H9 (cell line): Measurements from ENCODE around the gene VSTM4. TPM values are rescaled to one million over a fixed set of nuclear protein-coding genes. Genes with fewer than 3 reads are reported as not detected.

Experiments
- DNase-seq: peaks from one replicate; pipeline ENCODE4 v3.0.0-alpha.2; 2017
- H2AFZ ChIP-seq: one replicate; pipeline ENCODE4 v1.6.1; 2013; ENCODE audit warnings: mild to moderate bottlenecking, low read length, control low read depth, moderate library complexity
- H2AK5ac ChIP-seq: 2 replicates; pipeline ENCODE4 v1.6.1; 2013; ENCODE audit warnings: low read length, control low read depth, mixed read lengths; ENCODE audit not compliant: insufficient read length
- H2BK120ac ChIP-seq: one replicate; pipeline ENCODE4 v1.6.1; 2013; ENCODE audit warnings: low read depth, mild to moderate bottlenecking, low read length, control low read depth, inconsistent platforms; ENCODE audit not compliant: poor library complexity, severe bottlenecking
- H2BK12ac ChIP-seq: 2 replicates; pipeline ENCODE4 v1.6.1; 2013; ENCODE audit warnings: low read length, control low read depth, mixed read lengths, low read depth; ENCODE audit not compliant: insufficient read length
- H2BK15ac ChIP-seq: 2 replicates; pipeline ENCODE4 v1.6.1; 2013; ENCODE audit warnings: low read depth, low read length, control low read depth
- H2BK20ac ChIP-seq: one replicate; pipeline ENCODE4 v1.6.1; 2013; ENCODE audit warnings: low read depth, mild to moderate bottlenecking, low read length, control low read depth, inconsistent platforms; ENCODE audit not compliant: poor library complexity, severe bottlenecking
- H2BK5ac ChIP-seq: 2 replicates; pipeline ENCODE4 v1.6.1; 2013; ENCODE audit warnings: low read length, control low read depth, mixed read lengths; ENCODE audit not compliant: insufficient read length
- H3K14ac ChIP-seq: 2 replicates; pipeline ENCODE4 v1.6.1; 2013; ENCODE audit warnings: low read length, control low read depth; ENCODE audit not compliant: insufficient read depth
- H3K18ac ChIP-seq: 2 replicates; pipeline ENCODE4 v1.6.1; 2013; ENCODE audit warnings: low read depth, mild to moderate bottlenecking, mixed read lengths, low read length, control low read depth; ENCODE audit not compliant: insufficient read length
- H3K23ac ChIP-seq: 2 replicates; pipeline ENCODE4 v1.6.1; 2013; ENCODE audit warnings: low read length, control low read depth, mixed read lengths, low read depth; ENCODE audit not compliant: insufficient read length
- H3K23me2 ChIP-seq: 2 replicates; pipeline ENCODE4 v1.6.1; 2013; ENCODE audit warnings: low read depth, mild to moderate bottlenecking, mixed read lengths, low read length, control low read depth; ENCODE audit not compliant: insufficient read length, poor library complexity, severe bottlenecking
- H3K27ac ChIP-seq: 2 replicates; pipeline ENCODE4 v1.5.1; 2013; ENCODE audit warnings: low read length, control low read depth, mixed read lengths, low read depth; ENCODE audit not compliant: insufficient read length
- H3K27me3 ChIP-seq: 2 replicates; pipeline ENCODE4 v1.6.1; 2013; ENCODE audit warnings: low read length, control low read depth, inconsistent platforms; ENCODE audit not compliant: insufficient read depth
- H3K4ac ChIP-seq: 2 replicates; pipeline ENCODE4 v1.6.1; 2013; ENCODE audit warnings: low read depth, mild to moderate bottlenecking, control low read depth, inconsistent platforms, low read length, moderate library complexity
- H3K4me1 ChIP-seq: 2 replicates; pipeline ENCODE4 v1.6.1; 2013; ENCODE audit warnings: low read length, control low read depth, inconsistent platforms; ENCODE audit not compliant: insufficient read depth
- H3K4me2 ChIP-seq: 2 replicates; pipeline ENCODE4 v1.6.1; 2013; ENCODE audit warnings: low read length, control low read depth, mixed read lengths; ENCODE audit not compliant: insufficient read length, insufficient read depth
- H3K56ac ChIP-seq: 2 replicates; pipeline ENCODE4 v1.6.1; 2013; ENCODE audit warnings: low read depth, mild to moderate bottlenecking, mixed read lengths, low read length, control low read depth; ENCODE audit not compliant: insufficient read length
- H3K79me1 ChIP-seq: 2 replicates; pipeline ENCODE4 v1.6.1; 2013; ENCODE audit warnings: low read depth, mild to moderate bottlenecking, moderate library complexity, low read length, control low read depth, inconsistent platforms; ENCODE audit not compliant: insufficient read depth, poor library complexity, severe bottlenecking
- H3K79me2 ChIP-seq: 2 replicates; pipeline ENCODE4 v1.6.1; 2013; ENCODE audit warnings: low read length, control low read depth, inconsistent platforms; ENCODE audit not compliant: insufficient read depth
- H3K9ac ChIP-seq: 2 replicates; pipeline ENCODE4 v1.6.1; 2013; ENCODE audit warnings: low read length, control low read depth, mixed read lengths; ENCODE audit not compliant: insufficient read length; ENCODE audit errors: extremely low read depth
- H3K9me3 ChIP-seq: one replicate; pipeline ENCODE4 v1.6.1; 2013; ENCODE audit warnings: low read depth, low read length, inconsistent platforms; ENCODE audit not compliant: control insufficient read depth
- H3T11ph ChIP-seq: one replicate; pipeline ENCODE4 v1.6.1; 2013; ENCODE audit warnings: mild to moderate bottlenecking, low read length, control low read depth, inconsistent platforms
- H4K20me1 ChIP-seq: one replicate; pipeline ENCODE4 v1.6.1; 2013; ENCODE audit not compliant: control insufficient read depth, insufficient read length, insufficient read depth
- H4K5ac ChIP-seq: 2 replicates; pipeline ENCODE4 v1.6.1; 2013; ENCODE audit warnings: low read depth, mild to moderate bottlenecking, mixed read lengths, low read length, control low read depth; ENCODE audit not compliant: insufficient read length
- H4K8ac ChIP-seq: replicated peaks from 2 replicates; pipeline ENCODE4 v1.6.1; 2013; ENCODE audit warnings: low read length, control low read depth, mixed read lengths, low read depth; ENCODE audit not compliant: insufficient read length
- H4K91ac ChIP-seq: 2 replicates; pipeline ENCODE4 v1.6.1; 2013; ENCODE audit warnings: low read depth, mild to moderate bottlenecking, moderate library complexity, mixed read lengths, low read length, control low read depth; ENCODE audit not compliant: insufficient read length
- H3K27ac Mint-ChIP-seq, 3 experiments: 2 replicates in 2 of 3; 3 replicates in 1 of 3; pipeline ENCODE4 v1.8.0; 2020 to 2021; ENCODE audit warnings: mixed read lengths in 3 of 3, mild to moderate bottlenecking in 1 of 3, moderate library complexity in 1 of 3
- H3K27me3 Mint-ChIP-seq: 2 replicates; pipeline ENCODE4 v1.8.0; 2021; ENCODE audit warnings: low read depth, mild to moderate bottlenecking, moderate library complexity, mixed read lengths
- H3K36me3 Mint-ChIP-seq, 3 experiments: 2 replicates in 2 of 3; 3 replicates in 1 of 3; pipeline ENCODE4 v1.8.0; 2020 to 2021; ENCODE audit warnings: low read depth in 3 of 3, mixed read lengths in 3 of 3; ENCODE audit not compliant: insufficient read depth in 1 of 3
- H3K4me1 Mint-ChIP-seq, 2 experiments: 2 replicates each; pipeline ENCODE4 v1.8.0; 2020; ENCODE audit warnings: mixed read lengths in 2 of 2
- H3K4me3 Mint-ChIP-seq, 2 experiments: 2 replicates in 1 of 2; 3 replicates in 1 of 2; pipeline ENCODE4 v1.8.0; 2020 to 2021; ENCODE audit warnings: mild to moderate bottlenecking in 2 of 2, mixed read lengths in 2 of 2, moderate library complexity in 1 of 2
- H3K9me3 Mint-ChIP-seq, 2 experiments: 2 replicates in 1 of 2; 3 replicates in 1 of 2; pipeline ENCODE4 v1.8.0; 2020; ENCODE audit warnings: mild to moderate bottlenecking in 2 of 2, mixed read lengths in 2 of 2, moderate library complexity in 1 of 2
- CTCF ChIP-seq: fragments of 200-600 bp; sonication (generic); conservative IDR thresholded peaks from 3 replicates; pipeline ENCODE4 v1.8.0; 2021; ENCODE audit warnings: antibody characterized with exemption, mild to moderate bottlenecking
- WGBS: extraction: QIAGEN DNeasy Blood & Tissue Kit; methylation state at CpG from one replicate; pipeline ENCODE4 v1.1.7; 2013; ENCODE audit warnings: missing lambda C conversion rate, low lambda C conversion rate, mixed read lengths; ENCODE audit not compliant: insufficient read length; ENCODE audit errors: extremely low coverage; 5-methylcytosine and 5-hydroxymethylcytosine counted together
- total RNA-seq: library from RNA; stranded (reverse); gene quantifications from 2 replicates; pipeline ENCODE4 v1.2.1, GENCODE V29; 2021

VSTM4 gene
- total RNA-seq, 1 experiment from 2014 or later: 0.44 TPM

DNA sequence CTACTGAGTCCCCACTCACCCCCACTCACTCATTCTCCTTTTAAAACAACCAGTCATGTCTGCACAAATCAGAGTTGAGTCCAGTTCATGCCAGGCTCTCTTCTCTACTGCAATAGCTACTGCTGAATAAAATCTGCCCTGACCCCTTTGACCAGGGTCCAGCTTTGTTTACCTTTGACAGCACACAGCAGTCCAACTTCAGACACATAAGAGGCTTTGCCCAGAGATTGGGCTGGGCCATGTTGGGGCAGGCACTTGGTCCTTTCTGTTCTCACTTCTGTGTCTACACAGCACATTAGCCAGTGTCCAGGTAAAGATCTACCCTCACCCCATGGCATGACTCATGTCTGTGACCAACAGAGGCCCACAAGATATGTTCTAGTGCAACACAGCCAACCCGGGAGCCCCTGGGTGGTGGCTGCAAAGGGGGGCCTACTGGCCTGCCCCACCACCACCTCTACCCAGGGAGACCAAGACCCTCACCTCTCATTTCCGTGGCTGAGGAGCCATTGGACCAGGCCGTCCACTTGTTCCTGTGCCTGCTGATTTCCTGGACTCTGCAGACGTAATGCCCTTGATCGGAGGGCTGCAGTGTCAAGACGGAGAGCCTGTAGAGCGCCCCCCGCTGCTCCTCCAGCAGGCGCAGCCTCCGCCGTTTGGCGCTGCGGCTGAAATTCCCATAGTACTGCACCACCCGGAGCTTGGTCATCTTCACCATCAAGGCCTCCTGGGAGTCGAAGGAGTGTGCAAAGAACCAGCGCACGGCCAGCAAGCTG lies 8.0 kb downstream of the VSTM4 start:
- Mint-ChIP-seq H3K4me3 (no peak overlapping the region), H3K36me3 (no peaks in the 10 kb centered on the region; a peak in 1 of 7 replicates), H3K4me1 (peaks cover 7% of the 10 kb centered on the region in 2 experiments; a peak in 3 of 4 replicates), H3K27me3 (peaks cover 2% of the 10 kb centered on the region; the same call in 1 of the 2 replicates), H3K27ac (no peak overlapping the region), H3K9me3 (no peaks in the 10 kb centered on the region)
- no peak overlapping the region for H3K4me2 ChIP-seq
- no peaks in the 10 kb centered on the region for H3K4me1 ChIP-seq
- H3K79me2 ChIP-seq: no peaks in the 10 kb centered on the region
- no peak for TF ChIP-seq CTCF
- no peaks in the 10 kb centered on the region for H3K79me1 ChIP-seq
- no peak overlapping the region for H2AFZ ChIP-seq
- H3K18ac ChIP-seq: no peak overlapping the region
- H4K8ac ChIP-seq: no peak overlapping the region
- H2BK20ac ChIP-seq: no peak overlapping the region
- no peak overlapping the region for H2AK5ac ChIP-seq
- whole genome bisulfite sequencing: no CpG with 5 or more reads among the region's 17 CpGs
- no peak for DNase-seq
- no peak overlapping the region for H3K23ac ChIP-seq
- H2BK120ac ChIP-seq: no peak overlapping the region
- H3K56ac ChIP-seq: no peak overlapping the region
- no peak overlapping the region for H4K5ac ChIP-seq
- H4K91ac ChIP-seq: no peak overlapping the region
- no peak overlapping the region for H3K9ac ChIP-seq
- H3K23me2 ChIP-seq: no peaks in the 10 kb centered on the region
- no peak overlapping the region for H3K14ac ChIP-seq
- no peak overlapping the region for H3K4ac ChIP-seq
- no peak overlapping the region for H2BK5ac ChIP-seq
- no peaks in the 10 kb centered on the region for H3K27me3 ChIP-seq
- H3T11ph ChIP-seq: no peak overlapping the region
- H2BK12ac ChIP-seq: no peak overlapping the region
- H2BK15ac ChIP-seq: no peak overlapping the region
- no peaks in the 10 kb centered on the region for H3K9me3 ChIP-seq
- no peaks in the 10 kb centered on the region for H4K20me1 ChIP-seq
- H3K27ac ChIP-seq: no peak overlapping the region
